Brain microvascular endothelial cell (primary cell): ENCODE data around the gene RALGAPA1.

Source experiments
- DNase-seq: peaks from one replicate; pipeline ENCODE4 v3.0.0-alpha.2; 2020
- H3K27ac ChIP-seq: fragments of 250-450 bp; sonication (Bioruptor Pico); 2 replicates; pipeline ENCODE4 v1.5.1; 2020; ENCODE audit warnings: mild to moderate bottlenecking, moderate library complexity
- H3K27me3 ChIP-seq: fragments of 250-450 bp; sonication (Bioruptor Pico); replicated peaks from 2 replicates; pipeline ENCODE4 v1.5.1; 2020; ENCODE audit warnings: mild to moderate bottlenecking
- H3K36me3 ChIP-seq: fragments of 250-450 bp; sonication (Bioruptor Pico); replicated peaks from 2 replicates; pipeline ENCODE4 v1.5.1; 2020; ENCODE audit warnings: mild to moderate bottlenecking
- H3K4me3 ChIP-seq: 2 replicates; pipeline ENCODE4 v1.5.1; 2011; ENCODE audit warnings: low read depth, mild to moderate bottlenecking, control low read depth, low read length, moderate library complexity
- CTCF ChIP-seq: IDR thresholded peaks from 2 replicates; pipeline ENCODE4 v1.5.1; 2011; ENCODE audit warnings: low read depth, mild to moderate bottlenecking, moderate library complexity, low read length, control low read depth, inconsistent platforms; ENCODE audit errors: missing control alignments
- in situ Hi-C: cut with HindIII; loops from 2 replicates; pipeline ENCODE4 v1.10.0; 2017; ENCODE audit warnings: low sequenced_read_pairs, low pct_ligation_motif_present

The RALGAPA1 gene

GRCh38 chr14:35533357-35534207 is 275.5 kb downstream of the RALGAPA1 start, which contains the start of gene INSM2:
TSS of gene INSM2 (plus strand) at chr14:35534164. CDS start at chr14:35534253, 89 bp downstream.
- DNase-seq, result peak; percentile 45
- H3K4me3 ChIP-seq, result peak within 1 kb of the TSS; percentile 61
- in situ Hi-C loops, result no loop called here
- peaks cover 30% of the 10 kb centered on the region for H3K27me3 ChIP-seq
- H3K36me3 ChIP-seq, result no peaks in the 10 kb centered on the region
- TF ChIP-seq CTCF, result no peak
- H3K27ac ChIP-seq, result no peak within 1 kb of the TSS

GRCh38 chr14:35532783-35533356 is 276.2 kb downstream of the RALGAPA1 start:
- Histone ChIP-seq H3K4me3 (peak overlapping the region; percentile 61), H3K27me3 (peaks cover 30% of the 10 kb centered on the region), H3K27ac (no peak overlapping the region), H3K36me3 (no peaks in the 10 kb centered on the region)
- DNase-seq, result no peak
- in situ Hi-C loops, result no loop called here
- no peak for TF ChIP-seq CTCF

- peaks cover 30% of the 10 kb centered on the region for H3K27me3 ChIP-seq
- in situ Hi-C loops, result no loop called here
These were observed 276.9 kb downstream of the RALGAPA1 start for GRCh38 chr14:35531960-35532747.

GRCh38 chr14:35526962-35527361 is 282.1 kb downstream of the RALGAPA1 start:
- Histone ChIP-seq H3K4me3 (no peak overlapping the region), H3K27me3 (peaks cover 14% of the 10 kb centered on the region), H3K27ac (no peak overlapping the region), H3K36me3 (no peaks in the 10 kb centered on the region)
- TF ChIP-seq CTCF, result no peak
- no peak for DNase-seq
- in situ Hi-C loops, result no loop called here

More at GRCh38 chr14:35531960-35532747, 276.9 kb downstream of the RALGAPA1 start:
- DNase-seq, result no peak
- Histone ChIP-seq H3K36me3 (no peaks in the 10 kb centered on the region), H3K4me3 (no peak overlapping the region), H3K27ac (no peak overlapping the region)
- no peak for TF ChIP-seq CTCF

- H3K36me3 ChIP-seq, result no peaks in the 10 kb centered on the region
- DNase-seq, result no peak
- no peak overlapping the region for H3K27ac ChIP-seq
- TF ChIP-seq CTCF, result no peak
- no peak overlapping the region for H3K4me3 ChIP-seq
- in situ Hi-C loops, result no loop called here
- H3K27me3 ChIP-seq, result peaks cover 8% of the 10 kb centered on the region
These were observed 283.4 kb downstream of the RALGAPA1 start for GRCh38 chr14:35525695-35526094.
